ENCODE data around the gene RTTN.

Gene RTTN

DNA sequence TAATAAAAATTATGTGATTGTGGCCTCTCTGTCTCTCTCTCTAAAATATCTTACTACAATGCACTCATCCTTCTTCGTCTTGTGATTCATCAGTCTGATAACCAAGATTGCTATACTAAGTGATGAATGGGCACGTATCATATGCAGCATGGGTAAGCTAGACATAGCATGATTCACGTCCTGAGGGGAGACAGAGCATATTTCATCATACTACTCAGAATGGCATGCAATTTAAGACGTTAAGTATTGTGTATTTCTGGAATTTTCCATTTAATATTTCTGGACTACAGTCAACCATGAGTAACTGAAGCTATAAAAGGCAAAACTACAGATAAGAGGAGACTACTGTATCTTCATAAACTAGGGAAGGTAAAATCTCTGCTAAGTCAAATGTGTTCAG, 160.9 kb downstream of the RTTN start:
- no peak overlapping the region for H3K27ac ChIP-seq (ENCODE audit: low read length)
- H3K4me2 ChIP-seq (ENCODE audit: insufficient read depth, low read length): no peak overlapping the region

DNA sequence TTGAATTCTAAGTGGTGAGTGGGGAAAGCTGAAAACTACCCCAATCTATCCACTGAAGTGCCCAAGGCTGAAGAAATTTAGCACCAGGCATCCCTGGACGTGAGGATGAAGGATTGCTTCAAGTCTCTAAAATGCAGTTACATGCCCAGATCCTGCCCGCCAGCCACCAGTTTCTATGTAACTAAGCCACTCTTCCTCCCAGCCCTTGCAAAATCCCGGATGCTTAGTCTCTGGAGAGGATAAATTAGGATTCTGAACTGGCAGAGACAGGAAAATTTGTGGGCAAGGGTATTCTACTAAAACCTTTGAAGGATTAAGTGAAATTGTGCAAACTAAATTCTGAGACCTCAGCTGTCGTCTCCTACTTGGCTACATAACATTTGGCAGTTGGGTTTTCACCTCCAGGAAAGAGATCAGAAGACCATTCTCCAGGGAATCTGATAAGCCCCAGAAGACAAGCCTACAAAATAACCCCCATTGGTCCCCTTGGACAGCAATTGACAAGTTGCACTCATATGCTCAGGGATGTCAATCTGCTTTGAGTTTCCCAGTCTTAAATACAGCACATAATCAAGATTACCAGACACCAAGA, 163.9 kb downstream of the RTTN start:
- no peaks in the 10 kb centered on the region for H3K27me3 ChIP-seq (ENCODE audit: insufficient read depth, low read length, poor library complexity)
- H3K27ac ChIP-seq (ENCODE audit: low read length): no peak overlapping the region
- H3K4me1 ChIP-seq (ENCODE audit: insufficient read depth, low read length): no peaks in the 10 kb centered on the region
- no peak overlapping the region for H2AFZ ChIP-seq (ENCODE audit: low read depth, low read length)
- H3K9ac ChIP-seq (ENCODE audit: low read depth, low read length): no peak overlapping the region
- H3K36me3 ChIP-seq (ENCODE audit: insufficient read depth, low read length): peaks cover 29% of the 10 kb centered on the region
- no peak for TF ChIP-seq EZH2 (IDR thresholded peaks at IDR 0.05; ENCODE audit: borderline replicate concordance, low read depth, low read length, severe bottlenecking)
- TF ChIP-seq, protein P1, sequence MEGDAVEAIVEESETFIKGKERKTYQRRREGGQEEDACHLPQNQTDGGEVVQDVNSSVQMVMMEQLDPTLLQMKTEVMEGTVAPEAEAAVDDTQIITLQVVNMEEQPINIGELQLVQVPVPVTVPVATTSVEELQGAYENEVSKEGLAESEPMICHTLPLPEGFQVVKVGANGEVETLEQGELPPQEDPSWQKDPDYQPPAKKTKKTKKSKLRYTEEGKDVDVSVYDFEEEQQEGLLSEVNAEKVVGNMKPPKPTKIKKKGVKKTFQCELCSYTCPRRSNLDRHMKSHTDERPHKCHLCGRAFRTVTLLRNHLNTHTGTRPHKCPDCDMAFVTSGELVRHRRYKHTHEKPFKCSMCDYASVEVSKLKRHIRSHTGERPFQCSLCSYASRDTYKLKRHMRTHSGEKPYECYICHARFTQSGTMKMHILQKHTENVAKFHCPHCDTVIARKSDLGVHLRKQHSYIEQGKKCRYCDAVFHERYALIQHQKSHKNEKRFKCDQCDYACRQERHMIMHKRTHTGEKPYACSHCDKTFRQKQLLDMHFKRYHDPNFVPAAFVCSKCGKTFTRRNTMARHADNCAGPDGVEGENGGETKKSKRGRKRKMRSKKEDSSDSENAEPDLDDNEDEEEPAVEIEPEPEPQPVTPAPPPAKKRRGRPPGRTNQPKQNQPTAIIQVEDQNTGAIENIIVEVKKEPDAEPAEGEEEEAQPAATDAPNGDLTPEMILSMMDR (IDR thresholded peaks at IDR 0.05; ENCODE audit: borderline replicate concordance, extremely low read depth, low read length, poor library complexity, severe bottlenecking): no peak
- ATAC-seq (ENCODE audit: insufficient read depth, low read depth) (no peak), DNase-seq (no peak)
- H3K79me2 ChIP-seq (ENCODE audit: insufficient read depth, low read length): no peaks in the 10 kb centered on the region
- H3K4me2 ChIP-seq (ENCODE audit: insufficient read depth, low read length): no peak overlapping the region
- H3K9me3 ChIP-seq (ENCODE audit: insufficient read depth, low read length, severe bottlenecking): no peaks in the 10 kb centered on the region
- H4K20me1 ChIP-seq (ENCODE audit: insufficient read depth, low read length): no peaks in the 10 kb centered on the region
- no peak overlapping the region for H3K4me3 ChIP-seq (ENCODE audit: low read depth in 1 of 2, low read length in 2 of 2)

More for the DNA sequence above, 160.9 kb downstream of the RTTN start:
- Histone ChIP-seq H3K36me3 (ENCODE audit: insufficient read depth, low read length) (peaks cover 19% of the 10 kb centered on the region; the same call in 1 of the 2 replicates), H3K9ac (ENCODE audit: low read depth, low read length) (no peak overlapping the region), H3K79me2 (ENCODE audit: insufficient read depth, low read length) (no peaks in the 10 kb centered on the region), H4K20me1 (ENCODE audit: insufficient read depth, low read length) (no peaks in the 10 kb centered on the region), H3K4me3 (ENCODE audit: low read depth in 1 of 2, low read length in 2 of 2) (no peak overlapping the region), H3K9me3 (ENCODE audit: insufficient read depth, low read length, severe bottlenecking) (no peaks in the 10 kb centered on the region), H3K4me1 (ENCODE audit: insufficient read depth, low read length) (no peaks in the 10 kb centered on the region), H3K27me3 (ENCODE audit: insufficient read depth, low read length, poor library complexity) (no peaks in the 10 kb centered on the region), H2AFZ (ENCODE audit: low read depth, low read length) (no peak overlapping the region)
- TF ChIP-seq EZH2 (IDR thresholded peaks at IDR 0.05; ENCODE audit: borderline replicate concordance, low read depth, low read length, severe bottlenecking): no peak
- TF ChIP-seq, protein P1 (IDR thresholded peaks at IDR 0.05; ENCODE audit: borderline replicate concordance, extremely low read depth, low read length, poor library complexity, severe bottlenecking): no peak
- no peak for ATAC-seq (ENCODE audit: insufficient read depth, low read depth)
- DNase-seq: no peak

DNA sequence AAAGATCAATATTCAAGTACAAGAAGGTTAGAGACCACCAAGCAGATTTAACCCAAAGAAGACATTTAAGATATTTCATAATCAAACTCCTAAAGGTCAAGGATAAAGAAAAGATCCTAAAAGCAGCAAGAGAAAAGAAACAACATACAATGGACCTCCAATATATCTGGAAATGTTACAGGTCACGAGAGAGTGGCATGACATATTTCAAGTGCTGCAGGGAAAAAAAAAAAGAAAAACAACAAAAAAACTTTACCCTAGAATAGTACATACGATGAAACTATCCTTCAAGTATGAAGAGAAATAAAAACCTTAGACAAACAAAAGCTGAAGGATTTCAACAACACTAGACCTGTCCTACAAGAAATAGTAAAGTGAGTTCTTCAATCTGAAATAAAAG, 166.3 kb downstream of the RTTN start:
- Histone ChIP-seq H3K79me2 (ENCODE audit: insufficient read depth, low read length) (no peaks in the 10 kb centered on the region; the same call in 1 of the 2 replicates), H3K9ac (ENCODE audit: low read depth, low read length) (no peak overlapping the region), H3K36me3 (ENCODE audit: insufficient read depth, low read length) (peaks cover 28% of the 10 kb centered on the region), H3K27ac (ENCODE audit: low read length) (no peak overlapping the region), H2AFZ (ENCODE audit: low read depth, low read length) (no peak overlapping the region), H3K27me3 (ENCODE audit: insufficient read depth, low read length, poor library complexity) (no peaks in the 10 kb centered on the region), H3K9me3 (ENCODE audit: insufficient read depth, low read length, severe bottlenecking) (no peaks in the 10 kb centered on the region), H3K4me1 (ENCODE audit: insufficient read depth, low read length) (no peaks in the 10 kb centered on the region), H4K20me1 (ENCODE audit: insufficient read depth, low read length) (no peaks in the 10 kb centered on the region), H3K4me2 (ENCODE audit: insufficient read depth, low read length) (no peak overlapping the region), H3K4me3 (ENCODE audit: low read depth in 1 of 2, low read length in 2 of 2) (no peak overlapping the region)
- no peak for ATAC-seq (ENCODE audit: insufficient read depth, low read depth)
- DNase-seq: no peak
- TF ChIP-seq, protein P1 (IDR thresholded peaks at IDR 0.05; ENCODE audit: borderline replicate concordance, extremely low read depth, low read length, poor library complexity, severe bottlenecking): no peak
- no peak for TF ChIP-seq EZH2 (IDR thresholded peaks at IDR 0.05; ENCODE audit: borderline replicate concordance, low read depth, low read length, severe bottlenecking)
